GM18499 (cell line): ENCODE measurements around the gene DNTT.

Experiments used
- ATAC-seq: cut with Tn5 transposase; IDR thresholded peaks from one replicate; pipeline ENCODE4 v1.9.1; 2021; ENCODE audit warnings: moderate number of reproducible peaks; ENCODE audit not compliant: insufficient read depth, unreplicated experiment

The DNTT gene

DNA sequence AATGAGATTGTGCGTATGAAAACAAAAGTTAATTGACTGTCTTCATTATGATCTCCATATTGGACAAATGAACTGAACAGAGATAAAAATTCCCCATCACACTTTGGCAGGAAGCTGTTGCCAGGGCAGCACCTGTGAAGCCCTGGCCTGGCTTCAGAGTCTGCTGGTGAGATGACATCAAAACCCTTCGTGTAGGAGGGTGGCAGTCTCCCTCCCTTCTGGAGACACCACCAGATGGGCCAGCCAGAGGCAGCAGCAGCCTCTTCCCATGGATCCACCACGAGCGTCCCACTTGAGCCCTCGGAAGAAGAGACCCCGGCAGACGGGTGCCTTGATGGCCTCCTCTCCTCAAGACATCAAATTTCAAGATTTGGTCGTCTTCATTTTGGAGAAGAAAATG, at the start of gene DNTT:
Gene DNTT, plus strand, starts transcription at position 205 of the 400 bp plus-strand sequence. Its CDS starts 64 bp downstream, at position 269.
- ATAC-seq, result no peak

- ATAC-seq, result no peak
Measured at GRCh38 chr10:96254976-96255375, 49.3 kb upstream of the DNTT start.

- no peak for ATAC-seq
Measured at GRCh38 chr10:96255549-96256333, 48.5 kb upstream of the DNTT start.

DNA sequence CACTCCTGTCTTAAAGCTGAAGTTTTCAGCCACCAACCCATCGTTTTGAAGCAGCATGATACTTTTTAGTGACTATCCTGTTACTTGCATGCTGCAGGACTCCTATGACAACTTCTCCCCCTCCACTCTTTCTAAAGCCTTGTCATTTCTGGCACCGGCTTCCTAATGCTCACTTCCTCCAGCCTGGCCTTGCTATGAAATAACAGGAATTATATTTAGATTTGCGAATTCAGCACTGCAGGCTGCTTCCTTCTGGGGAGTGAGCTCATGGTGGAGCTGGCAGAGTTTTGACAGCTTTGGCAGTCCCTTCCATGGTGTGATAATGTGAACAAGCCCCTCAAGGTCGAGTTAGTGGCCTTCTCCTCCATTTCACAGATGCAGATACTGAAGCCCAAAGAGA, 46.3 kb upstream of the DNTT start:
- ATAC-seq, result no peak

GRCh38 chr10:96259150-96259549, 45.1 kb upstream of the DNTT start:
- ATAC-seq, result no peak

DNA sequence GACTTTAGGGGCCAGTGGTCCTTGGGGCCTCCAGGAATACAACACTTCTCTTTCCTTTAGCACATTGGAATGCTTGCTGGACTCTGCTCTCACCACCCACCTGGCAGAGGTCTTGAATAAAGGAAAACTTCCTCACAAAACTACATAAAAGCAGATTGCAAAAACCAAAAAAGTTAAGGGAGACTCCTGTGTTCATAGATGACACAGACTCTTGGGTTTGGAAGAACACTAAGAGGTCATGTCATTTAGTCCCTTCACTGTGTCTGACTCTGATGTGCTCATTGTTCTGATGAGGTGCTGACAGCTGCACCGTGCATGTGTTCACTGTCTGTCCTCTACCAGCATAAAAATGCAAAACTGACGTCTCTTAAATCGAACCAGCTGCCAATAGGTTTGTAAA, 44.2 kb upstream of the DNTT start:
- no peak for ATAC-seq

- ATAC-seq, result no peak
Measured at GRCh38 chr10:96261132-96261531, 43.1 kb upstream of the DNTT start.

DNA sequence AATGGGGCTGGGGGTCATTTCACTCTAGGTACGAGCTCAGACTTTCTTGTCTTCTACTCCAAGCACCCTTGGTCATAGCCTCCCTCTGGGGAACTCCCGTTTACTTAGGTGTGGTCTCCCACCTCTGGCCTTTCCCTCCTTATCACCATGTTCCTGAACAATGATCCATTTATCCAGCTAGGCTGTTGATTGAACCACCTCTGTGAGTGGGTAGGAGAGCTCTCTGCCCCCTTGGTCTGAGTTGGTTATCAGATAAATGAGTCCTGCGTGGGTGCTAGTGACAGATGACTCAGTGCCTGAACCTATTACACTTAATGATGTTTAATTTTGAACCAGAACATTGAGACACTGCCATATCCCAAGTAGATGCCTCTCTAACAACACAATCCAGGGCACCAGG, 42.3 kb upstream of the DNTT start:
- ATAC-seq, result no peak

- ATAC-seq, result no peak
Measured at GRCh38 chr10:96263176-96263575, 41.1 kb upstream of the DNTT start.

DNA sequence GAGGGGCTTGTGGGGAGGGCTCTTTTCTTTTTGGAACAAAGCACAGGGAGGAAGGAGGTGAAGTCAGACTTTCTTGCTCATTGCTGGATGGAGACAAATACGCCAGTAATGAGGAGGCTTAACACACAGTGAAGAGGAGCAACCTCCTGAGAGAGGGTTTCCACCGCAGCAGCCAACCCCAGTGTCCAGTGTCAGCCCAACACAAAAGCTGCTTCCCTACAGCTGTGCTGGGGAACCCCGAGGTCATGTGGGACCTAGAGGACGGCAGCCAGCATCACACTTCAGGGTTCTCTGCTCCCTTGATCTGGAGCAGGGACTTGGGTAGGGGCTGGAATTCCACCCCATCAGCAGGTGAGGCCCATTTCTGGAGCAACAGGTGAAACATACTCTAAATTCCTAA, 40.6 kb upstream of the DNTT start:
- no peak for ATAC-seq

GRCh38 chr10:96264938-96265337, 39.3 kb upstream of the DNTT start:
- no peak for ATAC-seq

DNA sequence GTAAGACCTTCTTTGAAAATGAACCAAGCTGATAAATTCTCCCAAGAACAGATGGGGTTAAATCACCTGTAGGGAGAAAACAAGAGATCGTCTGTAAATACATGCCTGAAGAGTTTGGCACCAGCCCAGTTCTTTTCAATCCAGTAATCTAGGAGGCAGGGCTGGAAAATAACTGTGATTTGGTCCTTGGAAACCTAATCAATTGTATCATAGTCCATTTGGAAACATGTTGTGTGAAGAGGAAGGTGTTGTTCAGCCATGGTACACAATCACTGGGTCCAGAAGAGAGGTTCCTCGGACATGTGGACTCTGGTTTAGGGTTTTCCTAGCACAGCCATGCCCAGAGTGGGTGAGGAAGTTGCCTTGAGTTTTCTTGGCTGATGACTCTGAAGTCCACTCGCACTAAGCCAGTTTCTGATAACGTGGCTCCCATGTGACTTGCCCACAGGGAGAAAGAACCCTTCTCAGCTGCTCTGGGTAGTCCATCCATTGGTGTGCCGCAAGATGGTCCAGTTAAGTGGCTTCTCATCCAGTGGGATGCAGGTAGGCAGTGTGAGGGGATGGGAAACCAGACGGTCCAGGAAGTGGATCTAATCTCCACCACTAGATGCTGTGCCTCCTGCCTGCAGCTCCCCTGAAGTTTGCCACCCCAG, 38.0 kb upstream of the DNTT start:
- no peak for ATAC-seq

DNA sequence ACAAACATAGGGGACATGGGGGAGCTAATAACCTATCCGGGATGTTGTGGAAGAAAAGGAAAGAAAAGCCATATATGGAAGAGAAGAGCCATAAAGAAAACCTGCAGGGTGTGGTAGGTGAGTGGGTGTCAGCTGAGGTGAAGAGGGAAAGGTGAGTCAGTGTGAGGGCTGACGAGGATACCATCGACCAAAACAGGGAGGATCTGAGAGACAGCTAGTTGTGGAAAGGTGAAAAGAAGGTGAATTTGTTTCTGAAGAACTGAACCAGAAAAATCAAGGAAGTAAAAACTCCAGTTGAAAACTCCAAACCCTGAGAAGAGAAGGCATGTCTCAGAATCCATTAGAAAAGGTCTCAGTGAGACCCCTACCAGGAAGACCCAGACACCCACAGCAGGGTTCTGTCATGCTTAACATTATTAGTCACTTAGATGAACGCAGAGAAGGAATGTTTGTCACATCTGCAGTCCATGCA, 37.0 kb upstream of the DNTT start:
- no peak for ATAC-seq

DNA sequence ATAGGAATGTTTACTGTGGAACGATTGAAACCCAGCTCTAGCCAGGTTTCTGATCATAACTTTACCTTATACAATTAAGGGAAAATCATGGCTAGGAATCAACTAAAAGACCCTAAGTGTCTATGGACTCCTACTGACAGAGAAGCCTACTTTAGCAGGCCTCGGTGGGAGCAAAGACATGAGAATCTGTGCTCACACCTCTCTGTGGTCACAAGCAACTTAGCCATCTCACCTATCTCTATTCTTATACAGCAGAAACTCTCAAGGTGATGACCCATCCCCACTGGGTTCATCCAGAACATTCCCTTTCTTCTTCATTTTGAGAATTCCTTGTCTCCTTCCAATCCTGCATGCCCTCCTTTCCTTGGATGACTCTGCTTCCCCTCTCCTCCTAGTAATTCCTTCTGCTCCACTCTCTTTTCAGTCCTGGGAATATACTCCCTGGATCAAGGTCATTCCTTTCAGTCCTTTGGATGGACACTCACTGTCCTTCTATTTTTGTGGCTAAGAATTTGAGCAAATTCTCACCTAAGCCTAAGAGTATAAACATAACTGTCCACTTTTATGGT, 35.8 kb upstream of the DNTT start:
- ATAC-seq, result no peak

- no peak for ATAC-seq
Measured at GRCh38 chr10:96269438-96270300, 34.6 kb upstream of the DNTT start.

GRCh38 chr10:96270571-96270970, 33.7 kb upstream of the DNTT start:
- ATAC-seq, result no peak

- ATAC-seq, result peak; percentile 54
Measured at GRCh38 chr10:96271016-96271815, 33.0 kb upstream of the DNTT start, which contains the start of gene BLNK. Gene BLNK (minus strand): TSS chr10:96271569. CDS start chr10:96271398, 171 bp downstream.

GRCh38 chr10:96272316-96273280, 31.6 kb upstream of the DNTT start:
- no peak for ATAC-seq
